ENCODE results near the gene OR52E6. TPM values are rescaled to one million over a fixed set of nuclear protein-coding genes. Genes with fewer than 3 reads are reported as not detected.

OR52E6 gene
- total RNA-seq, 4 donors from 2014 or later = not detected

DNA sequence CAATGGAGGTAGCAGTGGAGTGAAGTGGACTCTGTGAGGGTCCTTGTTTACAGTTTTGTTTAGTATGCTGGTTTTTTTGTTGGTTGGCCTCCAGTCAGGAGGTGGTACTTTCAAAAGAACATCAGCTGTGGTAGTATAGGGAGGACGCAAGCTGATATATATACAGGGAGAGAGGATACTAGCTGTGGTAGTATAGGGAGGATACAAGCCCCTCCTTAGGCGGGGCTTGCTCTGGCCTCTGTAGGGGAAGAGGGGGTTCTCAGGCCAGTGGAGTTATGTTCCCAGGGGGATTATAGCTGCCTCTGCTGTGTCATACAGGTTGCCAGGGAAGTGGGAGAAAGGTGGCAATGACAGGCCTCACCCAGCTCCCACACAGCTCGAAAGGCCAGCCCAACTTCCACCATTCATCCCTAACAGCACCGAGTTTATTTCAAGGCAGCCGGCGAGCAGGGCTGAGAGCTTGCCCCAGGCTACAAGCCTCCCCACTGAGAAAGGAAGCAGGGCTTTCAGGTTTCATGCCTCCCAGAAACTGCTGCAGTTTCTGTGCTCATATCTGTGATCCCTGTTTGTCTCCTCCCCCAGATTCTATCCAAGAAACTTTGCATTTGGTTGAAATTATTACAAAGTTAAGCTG, 10.4 kb downstream of the OR52E6 start:
- TF ChIP-seq, protein P1, sequence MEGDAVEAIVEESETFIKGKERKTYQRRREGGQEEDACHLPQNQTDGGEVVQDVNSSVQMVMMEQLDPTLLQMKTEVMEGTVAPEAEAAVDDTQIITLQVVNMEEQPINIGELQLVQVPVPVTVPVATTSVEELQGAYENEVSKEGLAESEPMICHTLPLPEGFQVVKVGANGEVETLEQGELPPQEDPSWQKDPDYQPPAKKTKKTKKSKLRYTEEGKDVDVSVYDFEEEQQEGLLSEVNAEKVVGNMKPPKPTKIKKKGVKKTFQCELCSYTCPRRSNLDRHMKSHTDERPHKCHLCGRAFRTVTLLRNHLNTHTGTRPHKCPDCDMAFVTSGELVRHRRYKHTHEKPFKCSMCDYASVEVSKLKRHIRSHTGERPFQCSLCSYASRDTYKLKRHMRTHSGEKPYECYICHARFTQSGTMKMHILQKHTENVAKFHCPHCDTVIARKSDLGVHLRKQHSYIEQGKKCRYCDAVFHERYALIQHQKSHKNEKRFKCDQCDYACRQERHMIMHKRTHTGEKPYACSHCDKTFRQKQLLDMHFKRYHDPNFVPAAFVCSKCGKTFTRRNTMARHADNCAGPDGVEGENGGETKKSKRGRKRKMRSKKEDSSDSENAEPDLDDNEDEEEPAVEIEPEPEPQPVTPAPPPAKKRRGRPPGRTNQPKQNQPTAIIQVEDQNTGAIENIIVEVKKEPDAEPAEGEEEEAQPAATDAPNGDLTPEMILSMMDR (IDR thresholded peaks at IDR 0.05; ENCODE audit: low read depth) = no peak

DNA sequence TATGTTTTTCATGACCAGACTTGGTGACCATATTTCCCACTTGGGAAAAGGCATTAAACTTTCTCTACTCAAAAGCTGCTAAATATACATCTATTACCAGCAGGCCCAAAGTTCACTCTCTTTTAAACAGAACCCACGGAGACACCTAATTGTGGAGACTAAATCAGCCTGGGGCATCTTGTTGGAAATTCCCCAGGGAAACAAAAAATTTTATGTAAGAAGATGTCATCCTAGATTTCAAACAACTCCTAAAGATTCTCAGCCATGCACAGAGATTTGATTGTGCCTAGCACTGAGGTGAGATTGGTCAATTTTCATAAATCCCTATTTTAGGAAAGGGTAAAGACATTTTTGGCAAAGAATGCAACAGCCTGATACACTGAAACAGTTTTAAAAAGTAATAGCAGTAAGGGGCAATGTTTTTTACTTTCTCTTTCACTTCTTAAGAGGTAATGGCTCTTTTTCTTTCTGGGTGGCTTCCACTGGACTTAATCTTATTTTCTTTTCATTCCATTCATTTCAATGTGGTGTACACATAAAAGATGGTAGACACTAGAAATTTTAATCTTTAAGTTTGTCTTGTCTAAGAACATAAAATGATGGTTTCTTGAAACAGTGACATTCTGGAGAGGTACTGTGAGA, 23.3 kb downstream of the OR52E6 start:
- TF ChIP-seq, protein P1 (IDR thresholded peaks at IDR 0.05; ENCODE audit: low read depth) = no peak

DNA sequence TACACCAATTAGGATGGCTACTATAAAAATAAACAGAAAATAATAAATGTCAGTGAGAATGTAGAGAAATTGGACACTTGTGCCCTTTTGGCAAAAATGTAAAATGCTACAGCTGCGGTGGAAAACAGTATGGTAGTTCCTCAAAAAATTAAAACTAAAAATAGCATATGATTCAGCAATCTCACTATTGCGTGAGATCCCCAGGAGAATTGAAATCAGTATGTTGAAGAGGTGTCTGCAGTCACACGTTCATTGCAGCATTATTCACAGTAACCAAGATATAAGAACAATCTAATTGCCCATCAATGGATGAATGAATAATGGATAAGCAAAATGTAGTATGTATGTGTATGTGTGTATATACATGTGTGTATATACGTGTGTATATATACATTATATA, 26.2 kb downstream of the OR52E6 start:
- TF ChIP-seq, protein P1 (IDR thresholded peaks at IDR 0.05; ENCODE audit: low read depth) = no peak

DNA sequence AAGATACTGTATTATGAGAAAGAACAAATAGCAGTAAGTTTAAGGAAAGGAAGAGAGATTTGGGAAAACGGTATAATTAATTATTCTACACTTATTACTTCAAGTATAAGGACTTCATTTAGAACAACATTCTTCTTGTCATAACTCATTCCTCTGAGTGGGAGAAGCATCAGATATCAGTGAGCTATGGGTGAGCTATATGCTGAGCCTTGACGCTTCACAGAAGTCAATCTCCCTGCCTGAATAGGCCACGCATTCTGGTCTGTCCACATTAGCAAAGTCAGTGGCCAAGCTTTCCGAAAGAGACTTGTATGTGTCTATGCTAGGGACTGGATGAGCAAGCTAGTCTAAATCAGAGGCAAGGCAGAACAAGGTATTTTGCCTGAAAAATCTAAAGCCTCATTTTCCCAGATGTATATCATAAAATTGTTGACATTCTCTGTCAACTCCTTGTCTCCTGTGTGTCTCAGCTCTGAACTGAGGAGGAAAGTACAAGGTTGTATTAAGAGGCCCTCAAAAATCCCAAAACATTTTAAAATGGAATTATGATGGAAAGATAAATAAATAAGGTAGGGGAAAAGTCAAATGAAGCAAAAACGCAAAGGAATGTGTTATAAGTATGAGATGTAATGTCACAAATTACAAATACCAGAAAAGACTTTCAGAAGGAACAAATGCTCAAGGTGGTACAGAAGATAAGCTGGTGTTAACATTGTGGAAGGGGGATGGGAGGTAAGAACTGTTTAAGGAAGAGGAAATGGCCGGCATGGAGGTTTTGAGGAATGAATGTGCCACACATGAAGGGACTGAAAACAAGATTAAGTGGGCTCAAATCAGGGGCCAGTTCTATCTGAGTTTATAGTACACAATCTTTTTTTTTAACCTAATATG, 31.5 kb downstream of the OR52E6 start:
- TF ChIP-seq, protein P1 (IDR thresholded peaks at IDR 0.05; ENCODE audit: low read depth) = no peak

DNA sequence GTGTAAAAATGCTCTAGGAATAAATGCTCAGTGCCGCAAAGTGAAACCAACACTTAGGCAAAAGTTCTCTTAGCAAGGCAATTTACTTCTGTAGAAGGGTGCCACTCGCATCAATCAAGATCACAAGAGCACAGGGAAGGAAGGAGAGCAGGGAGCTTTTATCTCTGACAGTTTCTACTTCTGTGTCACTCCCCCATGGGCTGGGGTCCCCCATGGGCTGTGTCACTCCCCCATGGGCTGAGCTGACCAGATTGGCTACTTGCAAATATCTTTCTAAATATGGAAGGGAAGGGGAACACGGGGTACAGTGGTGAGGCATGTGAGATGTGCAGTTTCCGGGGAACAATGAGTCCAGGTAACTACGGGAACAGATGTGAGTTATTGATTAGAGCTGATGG, 32.6 kb downstream of the OR52E6 start:
- TF ChIP-seq, protein P1 (IDR thresholded peaks at IDR 0.05; ENCODE audit: low read depth) = no peak

DNA sequence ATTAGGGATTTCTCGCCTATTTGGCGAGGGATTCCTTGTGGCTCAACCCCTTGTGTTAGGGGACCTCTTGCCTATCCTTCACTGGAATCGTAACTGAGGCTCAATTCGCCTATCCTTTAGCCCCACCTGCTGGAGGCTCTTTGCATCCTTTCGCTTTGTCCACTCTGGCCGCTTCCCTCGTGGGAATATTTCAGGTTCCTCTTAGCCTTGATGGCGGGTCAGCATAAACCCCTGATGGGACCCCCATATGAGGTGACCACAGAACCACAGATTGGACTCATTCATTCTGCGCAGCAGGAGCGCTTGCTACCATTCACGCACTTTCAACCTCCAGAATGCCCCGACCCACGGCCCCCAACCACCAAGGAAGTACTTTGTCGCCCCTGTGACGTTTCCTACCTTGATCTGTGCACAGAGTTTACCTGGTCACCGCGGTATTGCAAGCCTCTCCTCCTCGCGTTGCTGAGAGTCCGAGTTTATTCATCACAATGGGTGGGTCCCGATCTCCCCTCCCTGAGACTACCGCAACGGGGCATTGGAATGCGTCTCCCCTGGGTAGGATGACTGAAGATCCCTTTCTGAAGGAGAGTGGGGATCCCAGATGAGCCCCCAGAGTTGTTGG, 33.1 kb downstream of the OR52E6 start, which contains the start of gene OR52N2:
Gene OR52N2 (plus strand): TSS at position 425 of the 622 bp plus-strand sequence. CDS start 11,412 bp downstream, outside the sequence.
- TF ChIP-seq, protein P1 (IDR thresholded peaks at IDR 0.05; ENCODE audit: low read depth) = no peak
